Thyroid gland (tissue), 4 donors: Measurements from ENCODE around the gene FOXRED2.

ENCODE experiments used
- CTCF ChIP-seq, 6 experiments: fragments of 200-600 bp in 3 of 6; fragments of 450-650 bp in 3 of 6; sonication (generic) in 3 of 6; IDR thresholded peaks; one replicate each; pipeline ENCODE4 v1.5.1; 2016 to 2019; ENCODE audit warnings: antibody characterized with exemption in 6 of 6, mild to moderate bottlenecking in 2 of 6, inconsistent platforms in 1 of 6, moderate library complexity in 1 of 6
- POLR2A ChIP-seq, 2 donors: fragments of 450-650 bp; IDR thresholded peaks; one replicate each; pipeline ENCODE4 v1.6.1; 2017; ENCODE audit warnings: antibody characterized with exemption in 2 of 2, mild to moderate bottlenecking in 2 of 2, moderate library complexity in 1 of 2

- TF ChIP-seq CTCF (IDR thresholded peaks at IDR 0.05) (no peak), POLR2A (IDR thresholded peaks at IDR 0.05) (no peak)
These were observed 63.6 kb downstream of the FOXRED2 start for GRCh38 chr22:36443198-36443770.
